Right hindlimb (tissue), 1 donor: Measurements from ENCODE around the gene AEN.
A peak's percentile ranks its signal among the peaks of the same experiment; 100 is the strongest.
"Not testable (repeated sequence)": the region's sequence is repeated elsewhere in the genome, so short reads cannot be mapped to it uniquely, and the experiment has no call there.

Experiments
- DNase-seq: peaks from one replicate; pipeline ENCODE4 v3.0.0-alpha.2; 2018

The AEN gene

GRCh38 chr15:88631464-88632028, 10.4 kb downstream of the AEN start:
- DNase-seq, result no peak

GRCh38 chr15:88632797-88633196, 11.7 kb downstream of the AEN start:
- DNase-seq, result not testable (repeated sequence)

- DNase-seq, result no peak
Measured at GRCh38 chr15:88634449-88634848, 13.3 kb downstream of the AEN start.

- DNase-seq, result no peak
Measured at GRCh38 chr15:88635318-88635717, 14.2 kb downstream of the AEN start.

GRCh38 chr15:88636050-88636449, 14.9 kb downstream of the AEN start:
- no peak for DNase-seq

- DNase-seq, result no peak
Measured at GRCh38 chr15:88636654-88637053, 15.5 kb downstream of the AEN start.

- DNase-seq, result no peak
Measured at GRCh38 chr15:88637436-88637835, 16.3 kb downstream of the AEN start.

GRCh38 chr15:88637841-88638625, 16.9 kb downstream of the AEN start:
- DNase-seq, result no peak

- peak; percentile 83 for DNase-seq
Measured at GRCh38 chr15:88638626-88639372, 17.7 kb downstream of the AEN start, which contains the start of gene ISG20. Gene ISG20 (plus strand): TSS chr15:88639016. CDS start chr15:88639367, 351 bp downstream.

- DNase-seq, result no peak
Measured at GRCh38 chr15:88641959-88642452, 20.9 kb downstream of the AEN start.

GRCh38 chr15:88642514-88642913, 21.4 kb downstream of the AEN start:
- DNase-seq, result not testable (repeated sequence)

- DNase-seq, result no peak
Measured at GRCh38 chr15:88644741-88645140, 23.6 kb downstream of the AEN start.

- DNase-seq, result no peak
Measured at GRCh38 chr15:88645171-88646087, 24.3 kb downstream of the AEN start.

GRCh38 chr15:88646088-88646405, 24.9 kb downstream of the AEN start:
- DNase-seq, result no peak

GRCh38 chr15:88646951-88647350, 25.8 kb downstream of the AEN start:
- DNase-seq, result no peak

GRCh38 chr15:88647351-88648105, 26.4 kb downstream of the AEN start:
- no peak for DNase-seq

- no peak for DNase-seq
Measured at GRCh38 chr15:88648357-88649214, 27.4 kb downstream of the AEN start.

GRCh38 chr15:88649286-88649733, 28.2 kb downstream of the AEN start:
- peak; percentile 76 for DNase-seq

- DNase-seq, result no peak
Measured at GRCh38 chr15:88649753-88650551, 28.8 kb downstream of the AEN start.

GRCh38 chr15:88650556-88650955, 29.4 kb downstream of the AEN start:
- DNase-seq, result no peak
